Gastrocnemius medialis (tissue), 4 donors: ENCODE measurements around the gene JUNB. TPM values are rescaled to one million over a fixed set of nuclear protein-coding genes. Genes with fewer than 3 reads are reported as not detected.

Experiments used
- ATAC-seq, 2 donors: fragments of 150-250 bp; one replicate each; pipeline ENCODE4 v1.9.1; 2016
- DNase-seq, 2 donors: peaks; one replicate each; pipeline ENCODE4 v3.0.0-alpha.2; 2019
- H3K27ac ChIP-seq, 4 donors: fragments of 200-600 bp; sonication (generic); 1 replicate in 1 of 4; 2 replicates in 3 of 4; pipeline ENCODE4 v1.5.1; 2016 to 2018; ENCODE audit warnings: mild to moderate bottlenecking in 2 of 4, moderate library complexity in 1 of 4
- H3K27me3 ChIP-seq, 3 donors: fragments of 200-600 bp; sonication (generic) in 2 of 3; 1 replicate in 1 of 3; 2 replicates in 2 of 3; pipeline versions ENCODE4 v1.5.1 to v1.6.0; 2016 to 2019; ENCODE audit warnings: mild to moderate bottlenecking in 1 of 3, moderate library complexity in 1 of 3
- H3K36me3 ChIP-seq, 2 donors: fragments of 200-600 bp; sonication (generic) in 1 of 2; one replicate each; pipeline ENCODE4 v1.5.1; 2017 to 2018
- H3K4me1 ChIP-seq, 2 donors: fragments of 200-600 bp; sonication (generic) in 1 of 2; one replicate each; pipeline ENCODE4 v1.5.1; 2016 to 2017; ENCODE audit warnings: mild to moderate bottlenecking in 2 of 2
- H3K4me3 ChIP-seq, 4 donors: fragments of 200-600 bp; sonication (generic) in 3 of 4; 1 replicate in 1 of 4; 2 replicates in 3 of 4; pipeline ENCODE4 v1.5.1; 2016 to 2019; ENCODE audit warnings: mild to moderate bottlenecking in 2 of 4
- H3K9me3 ChIP-seq, 3 donors: fragments of 200-600 bp; sonication (generic) in 2 of 3; 1 replicate in 1 of 3; 2 replicates in 2 of 3; pipeline ENCODE4 v1.5.1; 2016 to 2019
- POLR2A ChIP-seq, 2 donors: fragments of 450-650 bp; IDR thresholded peaks; one replicate each; pipeline ENCODE4 v1.6.1; 2017; ENCODE audit warnings: antibody characterized with exemption in 2 of 2, mild to moderate bottlenecking in 2 of 2, moderate library complexity in 2 of 2
- in situ Hi-C, 4 donors: fragments of 200-750 bp; cut with MboI; loops; one replicate each; pipeline versions ENCODE4 v1.15.0 to v1.8.0; 2017; ENCODE audit warnings: low sequenced_read_pairs in 4 of 4
- intact Hi-C: fragments of 100-400 bp; cut with DNase I; formaldehyde crosslinking; loops from one replicate; pipeline ENCODE4 v1.15.1; 2023; ENCODE audit warnings: low total_unique reads
- total RNA-seq, 4 donors: library from RNA; depleted of rRNA; stranded (reverse); fragments of >200 nt; gene quantifications; one replicate each; pipeline versions ENCODE4 v1.1.0 to v1.2.3, GENCODE V29; 2016
- TF ChIP-seq, protein P1 (sequence below), 5 experiments: fragments of 450-650 bp in 3 of 5; fragments of 200-600 bp in 2 of 5; sonication (generic) in 2 of 5; IDR thresholded peaks in 4 of 5; conservative IDR thresholded peaks in 1 of 5; 1 replicate in 4 of 5; 2 replicates in 1 of 5; pipeline ENCODE4 v1.5.1; 2016 to 2019; ENCODE audit warnings: antibody characterized with exemption in 5 of 5, mild to moderate bottlenecking in 3 of 5, moderate library complexity in 3 of 5

Gene JUNB
- total RNA-seq, 4 donors from 2014 or later, result 59.0 to 200 (median 128) TPM

DNA sequence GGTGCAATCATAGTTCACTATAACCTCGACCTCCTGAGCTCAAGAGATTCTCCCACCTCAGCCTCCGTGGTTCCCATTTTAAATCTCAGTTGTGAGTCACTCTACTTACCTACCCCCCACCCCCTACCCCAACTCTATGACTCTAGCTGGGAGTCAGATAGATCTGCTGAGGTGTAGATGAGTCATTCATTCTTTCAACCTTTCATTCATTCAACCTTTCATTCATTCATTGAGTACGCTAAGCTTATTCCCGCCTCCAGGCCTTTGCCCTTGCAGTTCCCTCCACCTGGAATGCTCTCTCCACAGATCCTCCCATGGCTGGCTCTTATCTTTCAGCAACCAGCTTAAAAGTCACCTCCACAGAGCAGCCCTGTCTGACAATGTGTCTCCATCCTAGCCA lies 45.9 kb downstream of the JUNB start:
- peaks cover 91 to 96% (median 92%) of the 10 kb centered on the region in 3 donors for H3K27me3 ChIP-seq
- no peaks in the 10 kb centered on the region for H3K36me3 ChIP-seq
- H3K27ac ChIP-seq, result no peak overlapping the region
- H3K4me3 ChIP-seq, result no peak overlapping the region
- no peak for ATAC-seq
- H3K4me1 ChIP-seq, result peaks cover 6 to 9% of the 10 kb centered on the region in 2 donors
- in situ Hi-C loops (no loop called here), intact Hi-C loops (no loop called here)
- H3K9me3 ChIP-seq, result no peaks in the 10 kb centered on the region
- no peak for DNase-seq
- TF ChIP-seq POLR2A (IDR thresholded peaks at IDR 0.05), result no peak
- TF ChIP-seq, protein P1, sequence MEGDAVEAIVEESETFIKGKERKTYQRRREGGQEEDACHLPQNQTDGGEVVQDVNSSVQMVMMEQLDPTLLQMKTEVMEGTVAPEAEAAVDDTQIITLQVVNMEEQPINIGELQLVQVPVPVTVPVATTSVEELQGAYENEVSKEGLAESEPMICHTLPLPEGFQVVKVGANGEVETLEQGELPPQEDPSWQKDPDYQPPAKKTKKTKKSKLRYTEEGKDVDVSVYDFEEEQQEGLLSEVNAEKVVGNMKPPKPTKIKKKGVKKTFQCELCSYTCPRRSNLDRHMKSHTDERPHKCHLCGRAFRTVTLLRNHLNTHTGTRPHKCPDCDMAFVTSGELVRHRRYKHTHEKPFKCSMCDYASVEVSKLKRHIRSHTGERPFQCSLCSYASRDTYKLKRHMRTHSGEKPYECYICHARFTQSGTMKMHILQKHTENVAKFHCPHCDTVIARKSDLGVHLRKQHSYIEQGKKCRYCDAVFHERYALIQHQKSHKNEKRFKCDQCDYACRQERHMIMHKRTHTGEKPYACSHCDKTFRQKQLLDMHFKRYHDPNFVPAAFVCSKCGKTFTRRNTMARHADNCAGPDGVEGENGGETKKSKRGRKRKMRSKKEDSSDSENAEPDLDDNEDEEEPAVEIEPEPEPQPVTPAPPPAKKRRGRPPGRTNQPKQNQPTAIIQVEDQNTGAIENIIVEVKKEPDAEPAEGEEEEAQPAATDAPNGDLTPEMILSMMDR (IDR thresholded peaks at IDR 0.05 in 4 of 5, conservative IDR thresholded peaks at IDR 0.05 in 1 of 5), result no peak

DNA sequence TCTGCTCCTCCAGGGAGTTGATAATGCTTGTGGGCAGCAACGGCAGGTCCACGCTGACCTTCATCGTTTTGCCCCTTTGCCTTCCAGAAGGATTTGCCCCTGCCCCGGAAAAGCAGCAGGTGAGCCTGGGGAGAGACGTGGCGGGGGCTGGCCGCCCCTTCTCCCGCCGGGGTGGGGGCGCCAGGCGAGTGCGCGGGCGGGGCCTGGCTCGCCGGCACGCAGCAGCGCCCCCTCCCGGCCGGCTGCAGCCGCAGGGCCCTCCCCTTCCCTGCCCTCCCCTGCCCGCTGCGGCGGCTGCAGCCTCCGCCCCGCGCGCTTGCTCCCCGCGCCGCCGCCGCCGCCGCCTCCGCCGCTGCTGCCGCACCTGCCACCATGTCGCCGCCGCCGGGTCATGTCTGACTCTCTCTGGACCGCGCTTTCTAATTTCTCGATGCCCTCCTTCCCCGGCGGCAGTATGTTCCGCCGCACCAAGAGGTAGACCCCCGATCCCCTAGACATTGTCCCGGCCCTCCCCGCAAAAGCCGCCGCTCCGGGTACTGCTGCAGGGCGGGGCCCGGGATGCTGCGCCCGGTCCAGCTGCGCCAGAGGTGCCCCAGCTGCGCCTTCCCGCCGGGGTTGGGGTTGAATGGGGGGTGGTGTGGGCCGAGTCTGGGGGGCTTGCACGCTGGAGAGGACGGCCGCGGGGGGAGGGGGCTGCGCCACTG lies 47.0 kb downstream of the JUNB start, which contains the start of gene MAST1:
Gene MAST1, plus strand, starts transcription at position 334 of the 704 bp plus-strand sequence. Its CDS starts 58 bp downstream, at position 392.
- TF ChIP-seq, protein P1 (IDR thresholded peaks at IDR 0.05 in 4 of 5, conservative IDR thresholded peaks at IDR 0.05 in 1 of 5), result peak in 4 of 5 experiments; percentile 12 to 51 (median 42)
- no peak for TF ChIP-seq POLR2A (IDR thresholded peaks at IDR 0.05)
- in situ Hi-C loops, result no loop called here

DNA sequence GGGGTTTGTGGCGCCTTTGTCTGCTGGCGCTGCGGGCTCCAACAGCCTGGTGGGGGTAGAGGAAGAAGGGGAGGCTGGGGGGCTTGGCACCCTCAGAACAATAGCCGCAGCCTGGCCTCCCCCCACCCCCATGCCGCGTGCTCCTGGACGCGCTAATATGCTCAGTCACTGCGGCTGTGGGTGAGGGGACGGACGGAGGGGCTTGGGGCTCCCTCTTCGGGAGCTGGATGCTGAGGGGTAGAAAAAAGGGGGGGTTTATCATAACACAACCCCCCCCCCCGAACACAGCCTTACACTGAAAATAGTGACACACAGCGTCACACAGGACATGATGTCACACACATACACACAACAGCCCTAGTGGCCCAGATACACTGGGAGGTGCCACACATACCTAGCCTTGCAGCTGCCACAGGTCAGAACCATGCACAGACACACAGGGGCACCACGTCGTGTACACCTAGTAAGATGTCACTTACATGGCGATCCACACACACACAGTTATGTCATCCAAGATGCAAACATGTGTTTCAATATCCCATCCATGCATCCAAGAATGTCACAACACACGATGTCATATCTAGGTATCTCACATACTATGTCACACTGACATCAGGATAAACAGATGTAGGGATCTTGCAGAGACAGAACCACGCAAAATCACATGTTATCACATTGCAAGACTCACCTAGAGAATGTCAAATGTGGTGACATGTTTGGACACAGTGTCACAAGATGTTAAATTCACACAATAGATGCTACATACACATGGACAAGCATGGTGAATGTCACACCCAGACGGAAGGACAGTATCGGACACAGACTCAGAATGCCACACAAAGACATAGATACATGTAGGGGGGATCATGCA lies 47.8 kb downstream of the JUNB start:
- peaks cover 5 to 6% of the 10 kb centered on the region in 2 donors for H3K4me1 ChIP-seq
- in situ Hi-C loops, result no loop called here
- H3K27ac ChIP-seq, result no peak overlapping the region
- H3K9me3 ChIP-seq, result no peaks in the 10 kb centered on the region
- H3K36me3 ChIP-seq, result no peaks in the 10 kb centered on the region
- ATAC-seq, result no peak
- DNase-seq, result no peak
- peaks cover 89 to 97% (median 92%) of the 10 kb centered on the region in 3 donors for H3K27me3 ChIP-seq
- TF ChIP-seq POLR2A (IDR thresholded peaks at IDR 0.05), result no peak
- TF ChIP-seq, protein P1 (IDR thresholded peaks at IDR 0.05 in 4 of 5, conservative IDR thresholded peaks at IDR 0.05 in 1 of 5), result no peak
- intact Hi-C loops, result no loop called here
- H3K4me3 ChIP-seq, result peak overlapping the region in 1 of 4 donors; percentile 38

More for the DNA sequence above, 47.0 kb downstream of the JUNB start, which contains the start of gene MAST1:
- H3K27me3 ChIP-seq, result peaks cover 91 to 96% (median 92%) of the 10 kb centered on the region in 3 donors
- no peaks in the 10 kb centered on the region for H3K9me3 ChIP-seq
- H3K4me1 ChIP-seq, result peaks cover 6 to 9% of the 10 kb centered on the region in 2 donors
- intact Hi-C loops, result no loop called here
- H3K4me3 ChIP-seq, result peak within 1 kb of the TSS in 3 of 4 donors; percentile 22 to 38 (median 36)
- ATAC-seq (peak in 1 of 2 donors; percentile 51), DNase-seq (no peak)
- no peaks in the 10 kb centered on the region for H3K36me3 ChIP-seq
- no peak within 1 kb of the TSS for H3K27ac ChIP-seq

DNA sequence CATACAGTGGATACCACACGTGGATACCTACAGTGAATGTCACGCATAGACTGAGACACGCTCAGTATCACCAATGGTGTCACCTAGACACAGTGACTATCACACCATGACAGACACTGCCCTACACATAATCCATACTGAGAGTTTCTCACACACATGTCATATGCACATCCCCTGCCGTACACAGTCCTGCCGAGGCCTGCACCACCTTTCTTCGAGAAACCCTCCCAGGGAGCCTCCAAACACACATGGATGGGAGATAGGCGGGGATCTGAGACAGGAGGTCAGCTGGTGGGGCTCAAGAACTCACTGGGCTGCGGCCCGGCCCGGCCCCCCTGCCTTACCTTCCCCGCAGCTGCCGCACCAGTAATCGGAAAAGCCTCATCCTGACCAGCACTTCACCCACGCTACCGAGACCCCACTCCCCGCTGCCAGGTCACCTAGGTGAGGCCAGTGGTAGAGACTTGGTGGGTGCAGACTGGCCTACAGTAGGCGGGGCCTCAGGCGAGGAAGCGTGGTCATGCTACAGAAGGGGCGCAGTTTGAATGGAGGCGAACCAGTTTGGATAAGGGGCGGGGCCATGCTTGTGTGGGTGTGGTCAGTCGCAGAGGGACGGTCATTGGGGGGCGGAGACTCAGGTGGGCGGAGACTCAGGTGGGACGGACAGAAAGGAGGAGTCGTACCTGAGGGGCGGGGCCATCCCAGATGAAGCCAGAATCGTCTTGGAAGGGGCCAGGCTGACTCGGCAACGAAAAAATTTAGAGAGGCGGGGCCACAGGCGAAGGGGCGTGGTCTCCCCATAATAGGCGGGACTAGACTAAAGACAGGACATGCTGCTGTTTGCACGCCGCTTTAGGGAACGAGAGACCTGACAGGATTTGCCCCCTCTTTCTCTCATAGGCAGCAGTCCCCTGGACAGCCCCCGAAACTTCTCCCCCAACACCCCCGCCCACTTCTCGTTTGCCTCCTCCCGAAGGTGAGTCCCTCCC lies 49.1 kb downstream of the JUNB start:
- DNase-seq (peak; percentile 15 to 52), ATAC-seq (peak; percentile 47 to 83)
- Histone ChIP-seq H3K36me3 (no peaks in the 10 kb centered on the region), H3K27ac (no peak overlapping the region), H3K4me1 (peaks cover 4 to 6% of the 10 kb centered on the region in 2 donors), H3K9me3 (no peaks in the 10 kb centered on the region), H3K27me3 (peaks cover 80 to 90% (median 82%) of the 10 kb centered on the region in 3 donors), H3K4me3 (peak overlapping the region in 3 of 4 donors; percentile 21 to 36 (median 21))
- in situ Hi-C loops (loop anchor here in 2 of 4 donors (10.0 kb wide), 1 partner anchor 76 kb away; no protein-coding TSS in a partner anchor), intact Hi-C loops (no loop called here)
- TF ChIP-seq, protein P1 (IDR thresholded peaks at IDR 0.05 in 4 of 5, conservative IDR thresholded peaks at IDR 0.05 in 1 of 5), result no peak
- TF ChIP-seq POLR2A (IDR thresholded peaks at IDR 0.05), result no peak
